ENCODE measurements around the gene WFIKKN1. TPM values are rescaled to one million over a fixed set of nuclear protein-coding genes. Genes with fewer than 3 reads are reported as not detected.
"Not testable (repeated sequence)": the region's sequence is repeated elsewhere in the genome, so short reads cannot be mapped to it uniquely, and the experiment has no call there.

WFIKKN1 gene
- total RNA-seq, 1 donor from 2014 or later = 0.44 TPM

GRCh38 chr16:590815-591200 lies 40.0 kb upstream of the WFIKKN1 start:
- Mint-ChIP-seq H3K27ac (peak overlapping the region; percentile 79), H3K4me1 (peaks cover 19% of the 10 kb centered on the region), H3K4me3 (peak overlapping the region; percentile 92), H3K9me3 (no peaks in the 10 kb centered on the region), H3K36me3 (ENCODE audit: low read depth) (peaks cover 9% of the 10 kb centered on the region), H3K27me3 (no peaks in the 10 kb centered on the region)
- intact Hi-C loops (cut with micrococcal nuclease) = no loop called here
- DNase-seq = no peak

DNA sequence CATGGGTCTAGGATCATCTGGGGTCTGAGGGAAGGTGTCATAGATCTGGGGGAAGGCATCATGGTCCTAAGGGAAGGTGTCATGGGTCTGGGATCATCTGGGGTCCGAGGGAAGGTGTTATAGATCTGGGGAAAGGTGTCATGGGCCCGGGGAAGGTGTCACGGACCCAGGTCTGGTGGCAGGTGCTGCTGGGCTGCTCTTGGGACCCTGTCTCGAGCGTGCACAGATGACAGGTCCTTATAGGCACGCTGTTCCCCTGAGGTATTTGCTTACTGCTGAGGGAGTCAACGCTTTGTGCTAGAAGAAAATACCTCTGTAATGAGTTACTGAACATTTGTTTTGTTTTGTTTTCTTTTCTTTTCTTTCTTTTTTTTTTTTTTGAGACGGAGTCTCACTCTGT lies 39.6 kb upstream of the WFIKKN1 start:
- peak overlapping the region; percentile 92 for H3K4me3 Mint-ChIP-seq
- H3K27ac Mint-ChIP-seq = peak overlapping the region; percentile 79
- peak; percentile 58 for DNase-seq
- H3K27me3 Mint-ChIP-seq = no peaks in the 10 kb centered on the region
- H3K4me1 Mint-ChIP-seq = peaks cover 21% of the 10 kb centered on the region
- peaks cover 11% of the 10 kb centered on the region for H3K36me3 Mint-ChIP-seq (ENCODE audit: low read depth)
- H3K9me3 Mint-ChIP-seq = no peaks in the 10 kb centered on the region
- intact Hi-C loops (cut with micrococcal nuclease) = no loop called here

- Mint-ChIP-seq H3K27me3 (no peaks in the 10 kb centered on the region), H3K27ac (no peak overlapping the region), H3K36me3 (ENCODE audit: low read depth) (peaks cover 14% of the 10 kb centered on the region), H3K4me1 (peaks cover 21% of the 10 kb centered on the region), H3K9me3 (no peaks in the 10 kb centered on the region), H3K4me3 (peak overlapping the region; percentile 92)
- no peak for DNase-seq
- intact Hi-C loops (cut with micrococcal nuclease) = no loop called here
These were observed 38.8 kb upstream of the WFIKKN1 start for GRCh38 chr16:591892-592517.

GRCh38 chr16:592518-593306 lies 38.1 kb upstream of the WFIKKN1 start:
- no peaks in the 10 kb centered on the region for H3K9me3 Mint-ChIP-seq
- H3K27me3 Mint-ChIP-seq = no peaks in the 10 kb centered on the region
- peaks cover 13% of the 10 kb centered on the region for H3K36me3 Mint-ChIP-seq (ENCODE audit: low read depth)
- intact Hi-C loops (cut with micrococcal nuclease) = no loop called here
- peaks cover 18% of the 10 kb centered on the region for H3K4me1 Mint-ChIP-seq
- H3K27ac Mint-ChIP-seq = no peak overlapping the region
- H3K4me3 Mint-ChIP-seq = no peak overlapping the region
- DNase-seq = peak; percentile 54

GRCh38 chr16:593406-593805 lies 37.4 kb upstream of the WFIKKN1 start:
- H3K4me1 Mint-ChIP-seq = peaks cover 18% of the 10 kb centered on the region
- H3K27me3 Mint-ChIP-seq = no peaks in the 10 kb centered on the region
- H3K27ac Mint-ChIP-seq = no peak overlapping the region
- H3K4me3 Mint-ChIP-seq = no peak overlapping the region
- H3K36me3 Mint-ChIP-seq (ENCODE audit: low read depth) = peaks cover 11% of the 10 kb centered on the region
- intact Hi-C loops (cut with micrococcal nuclease) = no loop called here
- no peak for DNase-seq
- no peaks in the 10 kb centered on the region for H3K9me3 Mint-ChIP-seq

DNA sequence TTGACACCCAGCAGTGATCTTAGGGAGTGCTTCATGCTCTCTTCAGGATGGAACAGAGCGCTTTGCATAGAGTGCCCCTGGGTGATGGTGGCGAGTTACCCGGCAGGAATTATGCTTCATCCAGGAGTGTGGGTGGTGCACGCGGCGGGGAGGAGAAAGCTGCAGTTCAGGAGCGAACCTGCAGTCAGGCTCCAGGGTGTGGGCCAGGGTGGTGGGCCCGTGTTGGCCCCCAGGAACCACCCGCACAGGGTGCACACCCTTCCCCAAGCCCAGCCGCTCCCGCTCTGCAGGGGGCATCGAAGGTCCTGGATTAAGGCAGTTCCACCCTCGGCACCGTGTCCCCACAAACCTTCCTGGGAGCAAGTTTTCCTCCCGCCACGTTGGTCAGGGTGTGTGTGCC lies 37.0 kb upstream of the WFIKKN1 start:
- no peak for DNase-seq
- peaks cover 18% of the 10 kb centered on the region for H3K4me1 Mint-ChIP-seq
- H3K4me3 Mint-ChIP-seq = no peak overlapping the region
- H3K9me3 Mint-ChIP-seq = no peaks in the 10 kb centered on the region
- no peaks in the 10 kb centered on the region for H3K27me3 Mint-ChIP-seq
- peaks cover 11% of the 10 kb centered on the region for H3K36me3 Mint-ChIP-seq (ENCODE audit: low read depth)
- intact Hi-C loops (cut with micrococcal nuclease) = no loop called here
- no peak overlapping the region for H3K27ac Mint-ChIP-seq

DNA sequence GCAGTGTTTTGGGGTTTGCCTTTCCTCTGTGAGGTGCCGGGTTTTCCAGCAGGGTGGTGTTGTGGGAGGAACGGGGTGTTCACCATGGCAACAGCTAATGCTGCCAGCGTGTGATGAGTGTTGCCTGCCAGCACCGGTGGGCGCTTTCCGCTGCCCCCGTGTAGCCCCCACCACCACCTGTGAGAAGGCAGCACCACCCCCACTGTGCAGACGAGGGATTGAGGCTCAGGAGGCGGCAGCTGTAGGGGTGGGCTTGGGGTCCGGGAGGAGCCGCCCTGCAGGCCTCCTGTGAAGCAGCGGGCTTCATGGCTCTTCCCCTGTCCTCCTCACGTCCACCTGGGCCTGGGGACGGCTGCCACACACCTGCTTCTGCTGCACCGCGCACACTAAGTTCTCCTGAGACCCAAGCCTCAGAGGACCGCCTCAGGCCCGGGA lies 35.7 kb upstream of the WFIKKN1 start:
- Mint-ChIP-seq H3K4me3 (no peak overlapping the region), H3K9me3 (no peaks in the 10 kb centered on the region), H3K27ac (no peak overlapping the region), H3K27me3 (no peaks in the 10 kb centered on the region), H3K36me3 (ENCODE audit: low read depth) (peaks cover 11% of the 10 kb centered on the region), H3K4me1 (peaks cover 18% of the 10 kb centered on the region)
- intact Hi-C loops (cut with micrococcal nuclease) = no loop called here
- DNase-seq = no peak

- peaks cover 10% of the 10 kb centered on the region for H3K36me3 Mint-ChIP-seq (ENCODE audit: low read depth)
- no peak overlapping the region for H3K27ac Mint-ChIP-seq
- intact Hi-C loops (cut with micrococcal nuclease) = no loop called here
- H3K4me1 Mint-ChIP-seq = peaks cover 11% of the 10 kb centered on the region
- no peaks in the 10 kb centered on the region for H3K9me3 Mint-ChIP-seq
- no peak overlapping the region for H3K4me3 Mint-ChIP-seq
- no peak for DNase-seq
- H3K27me3 Mint-ChIP-seq = no peaks in the 10 kb centered on the region
These were observed 34.6 kb upstream of the WFIKKN1 start for GRCh38 chr16:595942-596735.

DNA sequence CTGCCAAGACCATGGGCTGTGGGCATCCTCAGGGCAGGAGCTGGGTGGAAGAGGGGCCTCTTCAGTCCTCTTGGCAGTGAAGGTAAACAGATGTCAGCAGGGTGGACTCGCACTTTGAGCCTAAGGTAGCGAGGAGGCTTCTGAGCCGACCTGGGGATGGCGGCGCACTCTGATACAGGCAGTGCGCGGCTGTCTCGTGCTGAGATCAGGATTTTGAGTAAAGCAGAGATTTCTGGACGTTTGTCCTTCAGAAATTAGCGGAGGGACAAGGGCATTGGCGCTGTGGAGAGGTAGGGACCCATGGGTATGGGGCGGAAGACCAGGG lies 34.1 kb upstream of the WFIKKN1 start:
- Mint-ChIP-seq H3K4me3 (no peak overlapping the region), H3K4me1 (peaks cover 9% of the 10 kb centered on the region), H3K27ac (no peak overlapping the region), H3K9me3 (no peaks in the 10 kb centered on the region), H3K27me3 (no peaks in the 10 kb centered on the region), H3K36me3 (ENCODE audit: low read depth) (peaks cover 10% of the 10 kb centered on the region)
- DNase-seq = no peak
- intact Hi-C loops (cut with micrococcal nuclease) = no loop called here

DNA sequence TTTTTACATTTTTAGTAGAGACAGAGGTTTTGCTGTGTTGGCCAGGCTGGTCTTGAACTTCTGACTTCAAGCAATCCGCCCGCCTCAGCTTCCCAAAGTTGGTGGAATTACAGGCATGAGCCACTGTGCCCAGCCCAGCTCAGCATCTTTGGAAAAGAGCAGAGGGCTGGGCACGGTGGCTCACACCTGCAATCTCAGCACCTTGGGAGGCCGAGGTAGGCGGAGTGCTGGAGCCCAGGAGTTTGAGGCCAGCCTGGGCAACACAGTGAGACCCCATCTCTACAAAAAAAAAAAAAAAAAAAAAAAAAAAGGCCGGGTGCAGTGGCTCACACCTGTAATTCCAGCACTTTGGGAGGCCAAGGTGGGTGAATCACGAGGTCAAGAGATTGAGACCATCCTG lies 33.1 kb upstream of the WFIKKN1 start:
- intact Hi-C loops (cut with micrococcal nuclease); H3K4me1 Mint-ChIP-seq; H3K27me3 Mint-ChIP-seq; H3K27ac Mint-ChIP-seq; DNase-seq; H3K4me3 Mint-ChIP-seq; H3K9me3 Mint-ChIP-seq: not testable (repeated sequence)
- H3K36me3 Mint-ChIP-seq (ENCODE audit: low read depth) = peaks cover 10% of the 10 kb centered on the region

- Mint-ChIP-seq H3K4me3 (no peak overlapping the region), H3K27me3 (no peaks in the 10 kb centered on the region), H3K36me3 (ENCODE audit: low read depth) (peaks cover 13% of the 10 kb centered on the region), H3K9me3 (no peaks in the 10 kb centered on the region), H3K27ac (no peak overlapping the region), H3K4me1 (peaks cover 6% of the 10 kb centered on the region)
- intact Hi-C loops (cut with micrococcal nuclease) = no loop called here
- DNase-seq = no peak
These were observed 31.7 kb upstream of the WFIKKN1 start for GRCh38 chr16:598823-599739.

DNA sequence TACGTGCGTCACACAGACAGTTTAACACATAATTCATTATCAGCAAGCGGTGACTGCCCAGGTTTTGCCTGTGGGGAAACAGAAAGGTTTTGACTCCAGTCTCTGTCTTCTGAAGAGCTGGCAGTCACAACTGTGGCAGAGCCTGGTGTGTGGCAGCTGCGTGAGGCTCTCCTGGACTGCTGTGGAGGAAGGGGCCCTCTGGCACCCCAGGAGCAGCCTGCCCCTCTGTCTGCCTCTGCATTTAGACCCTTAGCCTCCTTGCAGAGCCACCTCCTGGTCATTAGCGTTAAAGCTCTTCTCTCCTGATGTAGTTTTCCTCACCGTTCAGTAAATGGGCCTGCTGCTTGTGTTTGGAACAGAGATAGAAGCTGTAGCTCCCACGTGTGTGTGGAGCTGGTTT lies 30.0 kb upstream of the WFIKKN1 start:
- no peaks in the 10 kb centered on the region for H3K9me3 Mint-ChIP-seq
- H3K4me3 Mint-ChIP-seq = no peak overlapping the region
- peaks cover 4% of the 10 kb centered on the region for H3K4me1 Mint-ChIP-seq
- intact Hi-C loops (cut with micrococcal nuclease) = no loop called here
- no peak for DNase-seq
- no peak overlapping the region for H3K27ac Mint-ChIP-seq
- no peaks in the 10 kb centered on the region for H3K27me3 Mint-ChIP-seq
- H3K36me3 Mint-ChIP-seq (ENCODE audit: low read depth) = peaks cover 12% of the 10 kb centered on the region

GRCh38 chr16:603933-604332 lies 26.9 kb upstream of the WFIKKN1 start:
- Mint-ChIP-seq H3K4me1 (peaks cover 1% of the 10 kb centered on the region), H3K27me3 (no peaks in the 10 kb centered on the region), H3K27ac (no peak overlapping the region), H3K4me3 (no peak overlapping the region), H3K9me3 (no peaks in the 10 kb centered on the region), H3K36me3 (ENCODE audit: low read depth) (peaks cover 5% of the 10 kb centered on the region)
- DNase-seq = no peak
- intact Hi-C loops (cut with micrococcal nuclease) = no loop called here

All from activated CD4-positive, alpha-beta T cell treated with anti-CD3 and anti-CD28 coated beads, Interleukin-2, amount 10 ng/mL, durations not matched to agents 24 days and 14 days (primary cell).